ENCODE data around the gene ALPK3. TPM values are rescaled to one million over a fixed set of nuclear protein-coding genes. Genes with fewer than 3 reads are reported as not detected.

ALPK3 gene
- total RNA-seq, 1 donor from 2014 or later: 190 TPM

Other genes with a start within 250 kb of the ALPK3 start
- gene ZSCAN2, start 216.3 kb upstream of the ALPK3 start, total RNA-seq: 4.6 TPM
- 15.2 TPM for gene WDR73, start 163.1 kb upstream of the ALPK3 start, total RNA-seq
- 2.6 TPM for gene NMB, start 159.2 kb upstream of the ALPK3 start, total RNA-seq
- gene SEC11A, start 101.2 kb upstream of the ALPK3 start, total RNA-seq: 63.8 TPM
- 25.7 TPM for gene ZNF592, start 68.8 kb upstream of the ALPK3 start, total RNA-seq
- 0.83 TPM for gene SLC28A1, start 67.3 kb downstream of the ALPK3 start, total RNA-seq
- gene PDE8A, start 164.5 kb downstream of the ALPK3 start, total RNA-seq: 28.2 TPM

All from cardiac septum (tissue), 1 donor.